Activated T-cell treated with anti-CD3 and anti-CD28 coated beads, Interleukin-2, amount 50 U/mL, for 72 hours (primary cell): ENCODE data around the gene CCL8. TPM values are rescaled to one million over a fixed set of nuclear protein-coding genes. Genes with fewer than 3 reads are reported as not detected.

Experiments used
- ATAC-seq, 2 donors: fragments of 150-1000 bp; cut with Tn5 transposase; replicated peaks in 1 of 2; 2 replicates each; pipeline ENCODE4 v1.10.0; 2021; ENCODE audit warnings: moderate library complexity in 2 of 2, mild to moderate bottlenecking in 1 of 2
- DNase-seq, 2 donors: peaks; one replicate each; pipeline ENCODE4 v3.0.0; 2021 to 2022; ENCODE audit warnings: mixed read lengths in 1 of 2
- H3K27ac Mint-ChIP-seq: one replicate; pipeline ENCODE4 v1.8.0; 2022; ENCODE audit warnings: mild to moderate bottlenecking, moderate library complexity, mixed read lengths
- H3K27me3 Mint-ChIP-seq: one replicate; pipeline ENCODE4 v1.8.0; 2022; ENCODE audit warnings: low read depth, mixed read lengths
- H3K36me3 Mint-ChIP-seq, 2 donors: one replicate each; pipeline ENCODE4 v1.8.0; 2022; ENCODE audit warnings: mixed read lengths in 2 of 2, mild to moderate bottlenecking in 1 of 2; ENCODE audit not compliant: insufficient read depth in 2 of 2
- H3K4me1 Mint-ChIP-seq: one replicate; pipeline ENCODE4 v1.8.0; 2022; ENCODE audit warnings: low read depth, mixed read lengths
- H3K4me3 Mint-ChIP-seq, 2 donors: one replicate each; pipeline ENCODE4 v1.8.0; 2022; ENCODE audit warnings: mild to moderate bottlenecking in 2 of 2, mixed read lengths in 2 of 2, moderate library complexity in 2 of 2
- H3K9me3 Mint-ChIP-seq, 2 donors: one replicate each; pipeline ENCODE4 v1.8.0; 2022; ENCODE audit warnings: mixed read lengths in 2 of 2
- total RNA-seq, 2 donors: library from RNA; stranded (reverse); gene quantifications; one replicate each; pipeline ENCODE4 v1.2.3, GENCODE V29; 2022

CCL8 gene
- not detected for total RNA-seq

- DNase-seq, result no peak
- Mint-ChIP-seq H3K27me3 (no peaks in the 10 kb centered on the region), H3K9me3 (peaks cover 0 to 2% of the 10 kb centered on the region in 2 donors), H3K4me3 (no peak within 1 kb of the TSS), H3K4me1 (no peaks in the 10 kb centered on the region), H3K27ac (no peak within 1 kb of the TSS), H3K36me3 (no peaks in the 10 kb centered on the region)
- no peak for ATAC-seq
Observed at GRCh38 chr17:34319039-34319483, at the start of gene CCL8. TSS of gene CCL8 (plus strand) at chr17:34319435. CDS start at chr17:34319502, 67 bp downstream.

DNA sequence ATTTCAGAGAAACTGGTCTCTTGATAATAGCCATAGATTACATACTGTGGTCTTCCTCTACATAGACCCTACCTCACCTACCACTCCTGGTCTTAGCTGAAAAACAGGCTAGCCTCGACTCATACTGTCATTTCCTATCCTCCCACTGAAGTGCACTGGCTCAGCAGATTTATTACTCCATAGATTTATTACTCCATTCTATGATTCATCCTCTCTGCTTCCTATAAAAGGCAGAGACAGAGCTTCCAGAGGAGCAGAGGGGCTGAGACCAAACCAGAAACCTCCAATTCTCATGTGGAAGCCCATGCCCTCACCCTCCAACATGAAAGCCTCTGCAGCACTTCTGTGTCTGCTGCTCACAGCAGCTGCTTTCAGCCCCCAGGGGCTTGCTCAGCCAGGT, 49.3 kb upstream of the CCL8 start, which contains the start of gene CCL7:
TSS of gene CCL7 (plus strand) at position 253 of the 400 bp plus-strand sequence. CDS start at position 323, 70 bp downstream.
- no peaks in the 10 kb centered on the region for H3K36me3 Mint-ChIP-seq
- DNase-seq, result no peak
- peaks cover 57% of the 10 kb centered on the region for H3K27me3 Mint-ChIP-seq
- ATAC-seq, result no peak
- no peaks in the 10 kb centered on the region for H3K9me3 Mint-ChIP-seq
- H3K4me1 Mint-ChIP-seq, result no peaks in the 10 kb centered on the region
- no peak within 1 kb of the TSS for H3K4me3 Mint-ChIP-seq
- no peak within 1 kb of the TSS for H3K27ac Mint-ChIP-seq

DNA sequence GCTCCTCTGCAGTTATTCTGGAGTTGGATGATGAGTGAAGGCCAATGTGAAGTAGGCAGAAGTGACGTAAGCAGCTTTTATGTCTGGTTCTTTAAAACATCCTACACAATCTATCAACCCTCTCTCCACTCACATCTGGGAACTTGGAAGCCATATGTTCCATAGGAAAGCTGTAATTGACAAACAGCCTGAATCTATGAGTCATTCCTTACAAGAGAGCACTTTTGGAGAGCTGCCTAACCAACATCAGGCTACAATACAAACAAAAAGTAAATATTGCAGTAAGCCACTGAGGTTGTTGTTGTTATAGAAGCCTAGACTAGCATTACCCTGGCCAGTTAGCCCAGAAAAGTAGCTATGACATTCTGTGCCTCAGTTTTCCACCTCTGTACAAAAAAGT, 43.4 kb upstream of the CCL8 start:
- no peak for DNase-seq
- Mint-ChIP-seq H3K4me1 (no peaks in the 10 kb centered on the region), H3K27me3 (peaks cover 53% of the 10 kb centered on the region), H3K36me3 (no peaks in the 10 kb centered on the region), H3K9me3 (no peaks in the 10 kb centered on the region), H3K27ac (no peak overlapping the region), H3K4me3 (no peak overlapping the region)
- no peak for ATAC-seq

- no peak overlapping the region for H3K27ac Mint-ChIP-seq
Observed at GRCh38 chr17:34276826-34277225, 42.4 kb upstream of the CCL8 start.

GRCh38 chr17:34283571-34283970, 35.7 kb upstream of the CCL8 start:
- no peak overlapping the region for H3K4me3 Mint-ChIP-seq
- H3K27ac Mint-ChIP-seq, result no peak overlapping the region
- H3K4me1 Mint-ChIP-seq, result no peaks in the 10 kb centered on the region
- ATAC-seq, result no peak
- H3K27me3 Mint-ChIP-seq, result peaks cover 41% of the 10 kb centered on the region
- H3K9me3 Mint-ChIP-seq, result no peaks in the 10 kb centered on the region
- no peaks in the 10 kb centered on the region for H3K36me3 Mint-ChIP-seq
- no peak for DNase-seq

More at GRCh38 chr17:34276826-34277225, 42.4 kb upstream of the CCL8 start:
- H3K4me1 Mint-ChIP-seq, result no peaks in the 10 kb centered on the region
- no peak for ATAC-seq
- peaks cover 51% of the 10 kb centered on the region for H3K27me3 Mint-ChIP-seq
- H3K9me3 Mint-ChIP-seq, result no peaks in the 10 kb centered on the region
- H3K4me3 Mint-ChIP-seq, result no peak overlapping the region
- no peak for DNase-seq
- H3K36me3 Mint-ChIP-seq, result no peaks in the 10 kb centered on the region

GRCh38 chr17:34285286-34285792, 33.9 kb upstream of the CCL8 start, which contains the start of gene CCL11:
TSS of gene CCL11 (plus strand) at chr17:34285742. CDS start at chr17:34285809, 67 bp downstream.
- no peak for DNase-seq
- no peak within 1 kb of the TSS for H3K4me3 Mint-ChIP-seq
- no peak for ATAC-seq
- H3K27ac Mint-ChIP-seq, result no peak within 1 kb of the TSS
- H3K27me3 Mint-ChIP-seq, result peaks cover 42% of the 10 kb centered on the region
- no peaks in the 10 kb centered on the region for H3K36me3 Mint-ChIP-seq
- H3K4me1 Mint-ChIP-seq, result no peaks in the 10 kb centered on the region
- H3K9me3 Mint-ChIP-seq, result no peaks in the 10 kb centered on the region

- DNase-seq, result no peak
- H3K27me3 Mint-ChIP-seq, result peaks cover 26% of the 10 kb centered on the region
- H3K4me3 Mint-ChIP-seq, result no peak overlapping the region
- ATAC-seq, result no peak
- peaks cover 0 to 2% of the 10 kb centered on the region in 2 donors for H3K9me3 Mint-ChIP-seq
- H3K27ac Mint-ChIP-seq, result no peak overlapping the region
- H3K4me1 Mint-ChIP-seq, result no peaks in the 10 kb centered on the region
- H3K36me3 Mint-ChIP-seq, result no peaks in the 10 kb centered on the region
Observed at GRCh38 chr17:34287875-34288274, 31.4 kb upstream of the CCL8 start.

- Mint-ChIP-seq H3K36me3 (no peaks in the 10 kb centered on the region), H3K27me3 (peaks cover 26% of the 10 kb centered on the region)
Observed at GRCh38 chr17:34290586-34290985, 28.6 kb upstream of the CCL8 start.

GRCh38 chr17:34291721-34292348, 27.4 kb upstream of the CCL8 start:
- no peaks in the 10 kb centered on the region for H3K4me1 Mint-ChIP-seq
- no peak overlapping the region for H3K27ac Mint-ChIP-seq
- H3K4me3 Mint-ChIP-seq, result no peak overlapping the region
- ATAC-seq (peak; percentile 27 to 69), DNase-seq (peak in 1 of 2 donors; percentile 1)
- peaks cover 0 to 4% of the 10 kb centered on the region in 2 donors for H3K9me3 Mint-ChIP-seq
- no peaks in the 10 kb centered on the region for H3K36me3 Mint-ChIP-seq
- H3K27me3 Mint-ChIP-seq, result peaks cover 26% of the 10 kb centered on the region

More at GRCh38 chr17:34290586-34290985, 28.6 kb upstream of the CCL8 start:
- peaks cover 0 to 2% of the 10 kb centered on the region in 2 donors for H3K9me3 Mint-ChIP-seq
- DNase-seq (no peak), ATAC-seq (no peak)
- H3K27ac Mint-ChIP-seq, result no peak overlapping the region
- H3K4me3 Mint-ChIP-seq, result no peak overlapping the region
- H3K4me1 Mint-ChIP-seq, result no peaks in the 10 kb centered on the region

- Mint-ChIP-seq H3K27ac (no peak overlapping the region), H3K4me3 (no peak overlapping the region), H3K27me3 (peaks cover 28% of the 10 kb centered on the region)
Observed at GRCh38 chr17:34299027-34299426, 20.2 kb upstream of the CCL8 start.

DNA sequence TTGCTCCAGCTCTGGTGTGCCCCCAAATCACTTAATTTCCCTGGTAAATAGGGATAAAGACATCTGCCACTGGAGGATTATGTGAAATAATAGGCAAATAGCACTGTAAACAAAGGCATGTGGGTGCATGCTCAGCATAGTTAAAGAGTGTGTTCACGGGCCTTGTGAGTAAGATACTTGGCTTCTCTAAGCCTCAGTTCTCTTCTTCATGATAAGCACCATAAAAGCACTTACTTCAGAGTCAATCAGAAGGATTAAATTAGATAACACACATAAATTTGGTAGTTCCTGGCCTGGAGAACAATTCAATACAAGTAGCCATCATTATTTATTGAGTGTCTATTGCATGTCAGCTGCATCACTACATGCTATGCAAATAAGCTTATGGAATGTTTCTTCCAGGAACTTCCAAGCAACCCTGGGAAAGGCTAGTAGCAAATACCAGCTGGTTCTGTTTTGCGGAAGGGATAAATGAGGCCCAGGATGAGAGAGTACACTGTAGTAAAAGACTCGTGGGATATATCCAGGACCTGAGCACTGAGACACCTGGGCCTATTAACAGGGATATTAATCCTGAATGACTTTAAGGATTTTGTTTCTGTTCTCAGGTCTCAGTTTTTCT, 19.2 kb upstream of the CCL8 start:
- peaks cover 0 to 4% of the 10 kb centered on the region in 2 donors for H3K9me3 Mint-ChIP-seq
- no peak overlapping the region for H3K27ac Mint-ChIP-seq
- peaks cover 35% of the 10 kb centered on the region for H3K27me3 Mint-ChIP-seq
- no peaks in the 10 kb centered on the region for H3K4me1 Mint-ChIP-seq
- DNase-seq (no peak), ATAC-seq (no peak)
- H3K36me3 Mint-ChIP-seq, result no peaks in the 10 kb centered on the region
- no peak overlapping the region for H3K4me3 Mint-ChIP-seq

More at GRCh38 chr17:34299027-34299426, 20.2 kb upstream of the CCL8 start:
- peaks cover 0 to 4% of the 10 kb centered on the region in 2 donors for H3K9me3 Mint-ChIP-seq
- DNase-seq, result no peak
- no peaks in the 10 kb centered on the region for H3K36me3 Mint-ChIP-seq
- ATAC-seq, result no peak
- H3K4me1 Mint-ChIP-seq, result no peaks in the 10 kb centered on the region

GRCh38 chr17:34300652-34301370, 18.4 kb upstream of the CCL8 start:
- DNase-seq (no peak), ATAC-seq (peak in 1 of 2 donors; percentile 23)
- H3K4me3 Mint-ChIP-seq, result no peak overlapping the region
- H3K27me3 Mint-ChIP-seq, result peaks cover 38% of the 10 kb centered on the region
- H3K4me1 Mint-ChIP-seq, result no peaks in the 10 kb centered on the region
- peaks cover 0 to 4% of the 10 kb centered on the region in 2 donors for H3K9me3 Mint-ChIP-seq
- H3K36me3 Mint-ChIP-seq, result no peaks in the 10 kb centered on the region
- no peak overlapping the region for H3K27ac Mint-ChIP-seq

GRCh38 chr17:34301986-34302385, 17.2 kb upstream of the CCL8 start:
- Mint-ChIP-seq H3K4me3 (no peak overlapping the region), H3K4me1 (peaks cover 3% of the 10 kb centered on the region), H3K27ac (no peak overlapping the region), H3K36me3 (no peaks in the 10 kb centered on the region), H3K27me3 (peaks cover 47% of the 10 kb centered on the region), H3K9me3 (peaks cover 0 to 2% of the 10 kb centered on the region in 2 donors)
- ATAC-seq (no peak), DNase-seq (no peak)
